H9 (cell line): ENCODE results near the gene KRT79. TPM values are rescaled to one million over a fixed set of nuclear protein-coding genes. Genes with fewer than 3 reads are reported as not detected.

Source experiments
- DNase-seq: peaks from one replicate; pipeline ENCODE4 v3.0.0-alpha.2; 2017
- H2AFZ ChIP-seq: one replicate; pipeline ENCODE4 v1.6.1; 2013; ENCODE audit warnings: mild to moderate bottlenecking, low read length, control low read depth, moderate library complexity
- H2AK5ac ChIP-seq: 2 replicates; pipeline ENCODE4 v1.6.1; 2013; ENCODE audit warnings: low read length, control low read depth, mixed read lengths; ENCODE audit not compliant: insufficient read length
- H2BK120ac ChIP-seq: one replicate; pipeline ENCODE4 v1.6.1; 2013; ENCODE audit warnings: low read depth, mild to moderate bottlenecking, low read length, control low read depth, inconsistent platforms; ENCODE audit not compliant: poor library complexity, severe bottlenecking
- H2BK12ac ChIP-seq: 2 replicates; pipeline ENCODE4 v1.6.1; 2013; ENCODE audit warnings: low read length, control low read depth, mixed read lengths, low read depth; ENCODE audit not compliant: insufficient read length
- H2BK15ac ChIP-seq: 2 replicates; pipeline ENCODE4 v1.6.1; 2013; ENCODE audit warnings: low read depth, low read length, control low read depth
- H2BK20ac ChIP-seq: one replicate; pipeline ENCODE4 v1.6.1; 2013; ENCODE audit warnings: low read depth, mild to moderate bottlenecking, low read length, control low read depth, inconsistent platforms; ENCODE audit not compliant: poor library complexity, severe bottlenecking
- H2BK5ac ChIP-seq: 2 replicates; pipeline ENCODE4 v1.6.1; 2013; ENCODE audit warnings: low read length, control low read depth, mixed read lengths; ENCODE audit not compliant: insufficient read length
- H3K14ac ChIP-seq: 2 replicates; pipeline ENCODE4 v1.6.1; 2013; ENCODE audit warnings: low read length, control low read depth; ENCODE audit not compliant: insufficient read depth
- H3K18ac ChIP-seq: 2 replicates; pipeline ENCODE4 v1.6.1; 2013; ENCODE audit warnings: low read depth, mild to moderate bottlenecking, mixed read lengths, low read length, control low read depth; ENCODE audit not compliant: insufficient read length
- H3K23ac ChIP-seq: 2 replicates; pipeline ENCODE4 v1.6.1; 2013; ENCODE audit warnings: low read length, control low read depth, mixed read lengths, low read depth; ENCODE audit not compliant: insufficient read length
- H3K23me2 ChIP-seq: 2 replicates; pipeline ENCODE4 v1.6.1; 2013; ENCODE audit warnings: low read depth, mild to moderate bottlenecking, mixed read lengths, low read length, control low read depth; ENCODE audit not compliant: insufficient read length, poor library complexity, severe bottlenecking
- H3K27ac ChIP-seq: 2 replicates; pipeline ENCODE4 v1.5.1; 2013; ENCODE audit warnings: low read length, control low read depth, mixed read lengths, low read depth; ENCODE audit not compliant: insufficient read length
- H3K27me3 ChIP-seq: 2 replicates; pipeline ENCODE4 v1.6.1; 2013; ENCODE audit warnings: low read length, control low read depth, inconsistent platforms; ENCODE audit not compliant: insufficient read depth
- H3K4ac ChIP-seq: 2 replicates; pipeline ENCODE4 v1.6.1; 2013; ENCODE audit warnings: low read depth, mild to moderate bottlenecking, control low read depth, inconsistent platforms, low read length, moderate library complexity
- H3K4me1 ChIP-seq: 2 replicates; pipeline ENCODE4 v1.6.1; 2013; ENCODE audit warnings: low read length, control low read depth, inconsistent platforms; ENCODE audit not compliant: insufficient read depth
- H3K4me2 ChIP-seq: 2 replicates; pipeline ENCODE4 v1.6.1; 2013; ENCODE audit warnings: low read length, control low read depth, mixed read lengths; ENCODE audit not compliant: insufficient read length, insufficient read depth
- H3K56ac ChIP-seq: 2 replicates; pipeline ENCODE4 v1.6.1; 2013; ENCODE audit warnings: low read depth, mild to moderate bottlenecking, mixed read lengths, low read length, control low read depth; ENCODE audit not compliant: insufficient read length
- H3K79me1 ChIP-seq: 2 replicates; pipeline ENCODE4 v1.6.1; 2013; ENCODE audit warnings: low read depth, mild to moderate bottlenecking, moderate library complexity, low read length, control low read depth, inconsistent platforms; ENCODE audit not compliant: insufficient read depth, poor library complexity, severe bottlenecking
- H3K79me2 ChIP-seq: 2 replicates; pipeline ENCODE4 v1.6.1; 2013; ENCODE audit warnings: low read length, control low read depth, inconsistent platforms; ENCODE audit not compliant: insufficient read depth
- H3K9ac ChIP-seq: 2 replicates; pipeline ENCODE4 v1.6.1; 2013; ENCODE audit warnings: low read length, control low read depth, mixed read lengths; ENCODE audit not compliant: insufficient read length; ENCODE audit errors: extremely low read depth
- H3K9me3 ChIP-seq: one replicate; pipeline ENCODE4 v1.6.1; 2013; ENCODE audit warnings: low read depth, low read length, inconsistent platforms; ENCODE audit not compliant: control insufficient read depth
- H3T11ph ChIP-seq: one replicate; pipeline ENCODE4 v1.6.1; 2013; ENCODE audit warnings: mild to moderate bottlenecking, low read length, control low read depth, inconsistent platforms
- H4K20me1 ChIP-seq: one replicate; pipeline ENCODE4 v1.6.1; 2013; ENCODE audit not compliant: control insufficient read depth, insufficient read length, insufficient read depth
- H4K5ac ChIP-seq: 2 replicates; pipeline ENCODE4 v1.6.1; 2013; ENCODE audit warnings: low read depth, mild to moderate bottlenecking, mixed read lengths, low read length, control low read depth; ENCODE audit not compliant: insufficient read length
- H4K8ac ChIP-seq: replicated peaks from 2 replicates; pipeline ENCODE4 v1.6.1; 2013; ENCODE audit warnings: low read length, control low read depth, mixed read lengths, low read depth; ENCODE audit not compliant: insufficient read length
- H4K91ac ChIP-seq: 2 replicates; pipeline ENCODE4 v1.6.1; 2013; ENCODE audit warnings: low read depth, mild to moderate bottlenecking, moderate library complexity, mixed read lengths, low read length, control low read depth; ENCODE audit not compliant: insufficient read length
- H3K27ac Mint-ChIP-seq, 3 experiments: 2 replicates in 2 of 3; 3 replicates in 1 of 3; pipeline ENCODE4 v1.8.0; 2020 to 2021; ENCODE audit warnings: mixed read lengths in 3 of 3, mild to moderate bottlenecking in 1 of 3, moderate library complexity in 1 of 3
- H3K27me3 Mint-ChIP-seq: 2 replicates; pipeline ENCODE4 v1.8.0; 2021; ENCODE audit warnings: low read depth, mild to moderate bottlenecking, moderate library complexity, mixed read lengths
- H3K36me3 Mint-ChIP-seq, 3 experiments: 2 replicates in 2 of 3; 3 replicates in 1 of 3; pipeline ENCODE4 v1.8.0; 2020 to 2021; ENCODE audit warnings: low read depth in 3 of 3, mixed read lengths in 3 of 3; ENCODE audit not compliant: insufficient read depth in 1 of 3
- H3K4me1 Mint-ChIP-seq, 2 experiments: 2 replicates each; pipeline ENCODE4 v1.8.0; 2020; ENCODE audit warnings: mixed read lengths in 2 of 2
- H3K4me3 Mint-ChIP-seq, 2 experiments: 2 replicates in 1 of 2; 3 replicates in 1 of 2; pipeline ENCODE4 v1.8.0; 2020 to 2021; ENCODE audit warnings: mild to moderate bottlenecking in 2 of 2, mixed read lengths in 2 of 2, moderate library complexity in 1 of 2
- H3K9me3 Mint-ChIP-seq, 2 experiments: 2 replicates in 1 of 2; 3 replicates in 1 of 2; pipeline ENCODE4 v1.8.0; 2020; ENCODE audit warnings: mild to moderate bottlenecking in 2 of 2, mixed read lengths in 2 of 2, moderate library complexity in 1 of 2
- CTCF ChIP-seq: fragments of 200-600 bp; sonication (generic); conservative IDR thresholded peaks from 3 replicates; pipeline ENCODE4 v1.8.0; 2021; ENCODE audit warnings: antibody characterized with exemption, mild to moderate bottlenecking
- WGBS: extraction: QIAGEN DNeasy Blood & Tissue Kit; methylation state at CpG from one replicate; pipeline ENCODE4 v1.1.7; 2013; ENCODE audit warnings: missing lambda C conversion rate, low lambda C conversion rate, mixed read lengths; ENCODE audit not compliant: insufficient read length; ENCODE audit errors: extremely low coverage; 5-methylcytosine and 5-hydroxymethylcytosine counted together
- total RNA-seq: library from RNA; stranded (reverse); gene quantifications from 2 replicates; pipeline ENCODE4 v1.2.1, GENCODE V29; 2021

KRT79 gene
- total RNA-seq, 1 experiment from 2014 or later = not detected

DNA sequence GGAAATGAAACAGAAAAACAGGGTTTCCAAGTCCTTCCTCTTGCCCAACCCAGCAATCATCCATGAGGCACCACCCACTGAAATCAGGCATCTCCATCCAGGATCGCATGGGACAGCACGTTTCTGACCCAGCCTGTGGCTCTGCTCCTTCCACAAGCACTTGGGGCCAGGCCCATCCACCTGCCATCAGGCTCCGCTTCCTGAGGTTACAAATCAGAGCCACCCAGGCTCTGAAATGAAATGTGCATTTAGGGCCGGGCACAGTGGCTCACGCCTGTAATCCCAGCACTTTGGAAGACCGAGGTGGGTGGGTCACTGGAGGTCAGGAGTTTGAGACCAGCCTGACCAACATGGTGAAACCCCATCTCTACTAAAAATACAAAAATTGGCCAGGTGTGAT is 15.4 kb upstream of the KRT79 start:
- no peak overlapping the region for H2BK20ac ChIP-seq
- H3K4me2 ChIP-seq = no peak overlapping the region
- H3K23ac ChIP-seq = no peak overlapping the region
- peaks cover 16% of the 10 kb centered on the region for H3K27me3 Mint-ChIP-seq
- H3K9ac ChIP-seq = no peak overlapping the region
- H3K4me1 Mint-ChIP-seq = peaks cover 0 to 4% of the 10 kb centered on the region in 2 experiments; a peak in 1 of 4 replicates
- no peak overlapping the region for H3K27ac ChIP-seq
- no peaks in the 10 kb centered on the region for H3K27me3 ChIP-seq
- H4K5ac ChIP-seq = no peak overlapping the region
- H3K27ac Mint-ChIP-seq = peak overlapping the region in 1 of 3 experiments; percentile 16; a peak in 1 of 7 replicates
- TF ChIP-seq CTCF = no peak
- H4K20me1 ChIP-seq = no peaks in the 10 kb centered on the region
- no peak overlapping the region for H3K4me3 Mint-ChIP-seq
- H3K79me2 ChIP-seq = no peaks in the 10 kb centered on the region
- WGBS = no CpG with 5 or more reads among the region's 6 CpGs
- no peak overlapping the region for H4K8ac ChIP-seq
- no peaks in the 10 kb centered on the region for H3K79me1 ChIP-seq
- no peaks in the 10 kb centered on the region for H3K23me2 ChIP-seq
- H3K14ac ChIP-seq = no peak overlapping the region
- no peak overlapping the region for H3T11ph ChIP-seq
- no peaks in the 10 kb centered on the region for H3K9me3 ChIP-seq
- no peak overlapping the region for H2AFZ ChIP-seq
- no peaks in the 10 kb centered on the region for H3K4me1 ChIP-seq
- DNase-seq = peak; percentile 25
- H2BK5ac ChIP-seq = no peak overlapping the region
- H2AK5ac ChIP-seq = no peak overlapping the region
- H2BK12ac ChIP-seq = no peak overlapping the region
- H3K9me3 Mint-ChIP-seq = no peaks in the 10 kb centered on the region
- H3K56ac ChIP-seq = no peak overlapping the region
- no peak overlapping the region for H3K18ac ChIP-seq
- H2BK15ac ChIP-seq = no peak overlapping the region
- no peaks in the 10 kb centered on the region for H3K36me3 Mint-ChIP-seq
- H4K91ac ChIP-seq = no peak overlapping the region
- H2BK120ac ChIP-seq = no peak overlapping the region
- H3K4ac ChIP-seq = no peak overlapping the region
